ENCODE measurements around the gene EXOG.

- TF ChIP-seq, protein P1, sequence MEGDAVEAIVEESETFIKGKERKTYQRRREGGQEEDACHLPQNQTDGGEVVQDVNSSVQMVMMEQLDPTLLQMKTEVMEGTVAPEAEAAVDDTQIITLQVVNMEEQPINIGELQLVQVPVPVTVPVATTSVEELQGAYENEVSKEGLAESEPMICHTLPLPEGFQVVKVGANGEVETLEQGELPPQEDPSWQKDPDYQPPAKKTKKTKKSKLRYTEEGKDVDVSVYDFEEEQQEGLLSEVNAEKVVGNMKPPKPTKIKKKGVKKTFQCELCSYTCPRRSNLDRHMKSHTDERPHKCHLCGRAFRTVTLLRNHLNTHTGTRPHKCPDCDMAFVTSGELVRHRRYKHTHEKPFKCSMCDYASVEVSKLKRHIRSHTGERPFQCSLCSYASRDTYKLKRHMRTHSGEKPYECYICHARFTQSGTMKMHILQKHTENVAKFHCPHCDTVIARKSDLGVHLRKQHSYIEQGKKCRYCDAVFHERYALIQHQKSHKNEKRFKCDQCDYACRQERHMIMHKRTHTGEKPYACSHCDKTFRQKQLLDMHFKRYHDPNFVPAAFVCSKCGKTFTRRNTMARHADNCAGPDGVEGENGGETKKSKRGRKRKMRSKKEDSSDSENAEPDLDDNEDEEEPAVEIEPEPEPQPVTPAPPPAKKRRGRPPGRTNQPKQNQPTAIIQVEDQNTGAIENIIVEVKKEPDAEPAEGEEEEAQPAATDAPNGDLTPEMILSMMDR (IDR thresholded peaks at IDR 0.05; ENCODE audit: low read depth, low read length, poor library complexity, severe bottlenecking), result no peak
- TF ChIP-seq EZH2phosphoT487 (IDR thresholded peaks at IDR 0.05; ENCODE audit: borderline replicate concordance, low read length), result no peak
Observed at GRCh38 chr3:38548154-38548931, 52.2 kb downstream of the EXOG start.

Measured in DOHH2 (cell line).